HG02852 (cell line): ENCODE measurements around the gene TTC4.
A peak's percentile ranks its signal among the peaks of the same experiment; 100 is the strongest.

ENCODE experiments used
- ATAC-seq: cut with Tn5 transposase; IDR thresholded peaks from one replicate; pipeline ENCODE4 v1.9.1; 2021; ENCODE audit warnings: mild to moderate bottlenecking, moderate library complexity; ENCODE audit not compliant: unreplicated experiment

Gene TTC4

GRCh38 chr1:54715493-54716298 is at the start of gene TTC4:
Gene TTC4 (plus strand): TSS chr1:54715861. CDS start chr1:54715909, 48 bp downstream.
- ATAC-seq = peak; percentile 97

GRCh38 chr1:54666333-54666732 is 49.3 kb upstream of the TTC4 start:
- no peak for ATAC-seq

GRCh38 chr1:54667797-54668196 is 47.9 kb upstream of the TTC4 start:
- no peak for ATAC-seq

- ATAC-seq = no peak
These were observed 47.1 kb upstream of the TTC4 start for GRCh38 chr1:54668567-54668966.

- ATAC-seq = no peak
These were observed 43.6 kb upstream of the TTC4 start for GRCh38 chr1:54671985-54672608.

GRCh38 chr1:54678776-54679643 is 36.7 kb upstream of the TTC4 start:
- no peak for ATAC-seq

GRCh38 chr1:54679706-54680105 is 36.0 kb upstream of the TTC4 start:
- ATAC-seq = no peak

GRCh38 chr1:54680387-54680786 is 35.3 kb upstream of the TTC4 start:
- ATAC-seq = no peak

- no peak for ATAC-seq
These were observed 34.3 kb upstream of the TTC4 start for GRCh38 chr1:54681358-54681757.

- ATAC-seq = no peak
These were observed 32.2 kb upstream of the TTC4 start for GRCh38 chr1:54683453-54683852.

- ATAC-seq = no peak
These were observed 30.2 kb upstream of the TTC4 start for GRCh38 chr1:54685335-54685905.

GRCh38 chr1:54686155-54686554 is 29.5 kb upstream of the TTC4 start:
- ATAC-seq = no peak

- no peak for ATAC-seq
These were observed 20.9 kb upstream of the TTC4 start for GRCh38 chr1:54694771-54695170.

GRCh38 chr1:54695221-54695620 is 20.4 kb upstream of the TTC4 start:
- ATAC-seq = no peak

GRCh38 chr1:54695764-54696163 is 19.9 kb upstream of the TTC4 start:
- no peak for ATAC-seq

- no peak for ATAC-seq
These were observed 19.4 kb upstream of the TTC4 start for GRCh38 chr1:54696262-54696661.

- ATAC-seq = no peak
These were observed 17.8 kb upstream of the TTC4 start for GRCh38 chr1:54697896-54698295.

- no peak for ATAC-seq
These were observed 17.3 kb upstream of the TTC4 start for GRCh38 chr1:54698346-54698745.

GRCh38 chr1:54699936-54700525 is 15.6 kb upstream of the TTC4 start:
- no peak for ATAC-seq

- ATAC-seq = no peak
These were observed 14.6 kb upstream of the TTC4 start for GRCh38 chr1:54701066-54701465.

GRCh38 chr1:54701996-54702395 is 13.7 kb upstream of the TTC4 start:
- ATAC-seq = no peak
